Measurements from ENCODE around the gene SLX4IP.

SLX4IP gene

GRCh38 chr20:10474606-10475184 is 39.6 kb downstream of the SLX4IP start:
- TF ChIP-seq TAF1 (IDR thresholded peaks at IDR 0.05; ENCODE audit: borderline replicate concordance, insufficient read depth, low read length) (no peak), POLR2AphosphoS5 (IDR thresholded peaks at IDR 0.05; ENCODE audit: low read depth, low read length) (no peak), SIN3A (IDR thresholded peaks at IDR 0.05; ENCODE audit: borderline replicate concordance, insufficient read depth, low read length) (no peak), FOXP2 (optimal IDR thresholded peaks at IDR 0.05; ENCODE audit: borderline replicate concordance, extremely low read depth, extremely low read length, insufficient read depth) (no peak)
- TF ChIP-seq, protein P1, sequence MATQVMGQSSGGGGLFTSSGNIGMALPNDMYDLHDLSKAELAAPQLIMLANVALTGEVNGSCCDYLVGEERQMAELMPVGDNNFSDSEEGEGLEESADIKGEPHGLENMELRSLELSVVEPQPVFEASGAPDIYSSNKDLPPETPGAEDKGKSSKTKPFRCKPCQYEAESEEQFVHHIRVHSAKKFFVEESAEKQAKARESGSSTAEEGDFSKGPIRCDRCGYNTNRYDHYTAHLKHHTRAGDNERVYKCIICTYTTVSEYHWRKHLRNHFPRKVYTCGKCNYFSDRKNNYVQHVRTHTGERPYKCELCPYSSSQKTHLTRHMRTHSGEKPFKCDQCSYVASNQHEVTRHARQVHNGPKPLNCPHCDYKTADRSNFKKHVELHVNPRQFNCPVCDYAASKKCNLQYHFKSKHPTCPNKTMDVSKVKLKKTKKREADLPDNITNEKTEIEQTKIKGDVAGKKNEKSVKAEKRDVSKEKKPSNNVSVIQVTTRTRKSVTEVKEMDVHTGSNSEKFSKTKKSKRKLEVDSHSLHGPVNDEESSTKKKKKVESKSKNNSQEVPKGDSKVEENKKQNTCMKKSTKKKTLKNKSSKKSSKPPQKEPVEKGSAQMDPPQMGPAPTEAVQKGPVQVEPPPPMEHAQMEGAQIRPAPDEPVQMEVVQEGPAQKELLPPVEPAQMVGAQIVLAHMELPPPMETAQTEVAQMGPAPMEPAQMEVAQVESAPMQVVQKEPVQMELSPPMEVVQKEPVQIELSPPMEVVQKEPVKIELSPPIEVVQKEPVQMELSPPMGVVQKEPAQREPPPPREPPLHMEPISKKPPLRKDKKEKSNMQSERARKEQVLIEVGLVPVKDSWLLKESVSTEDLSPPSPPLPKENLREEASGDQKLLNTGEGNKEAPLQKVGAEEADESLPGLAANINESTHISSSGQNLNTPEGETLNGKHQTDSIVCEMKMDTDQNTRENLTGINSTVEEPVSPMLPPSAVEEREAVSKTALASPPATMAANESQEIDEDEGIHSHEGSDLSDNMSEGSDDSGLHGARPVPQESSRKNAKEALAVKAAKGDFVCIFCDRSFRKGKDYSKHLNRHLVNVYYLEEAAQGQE (IDR thresholded peaks at IDR 0.05; ENCODE audit: insufficient read depth in 1 of 2, low read depth in 2 of 2, low read length in 2 of 2) = no peak

DNA sequence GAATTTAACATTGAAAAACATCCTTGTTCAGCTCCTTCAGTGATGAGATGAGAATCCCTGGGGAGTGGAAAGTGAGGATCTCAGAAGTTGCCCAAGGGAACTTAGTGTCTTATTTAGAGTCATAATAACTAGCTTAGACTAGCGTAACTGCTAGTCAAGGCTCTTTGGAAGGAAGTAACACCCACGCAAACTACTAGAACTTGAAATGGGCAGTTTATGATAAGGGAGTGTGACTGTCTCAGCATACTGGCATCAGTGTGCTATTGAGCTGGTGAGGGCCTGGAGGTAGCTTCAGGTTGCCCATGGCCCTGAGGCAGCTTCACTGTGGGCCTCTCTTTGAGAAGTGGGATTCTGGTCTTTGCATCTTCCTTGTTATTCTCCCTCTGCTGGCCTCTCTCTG is 40.1 kb downstream of the SLX4IP start:
- TF ChIP-seq TAF1 (IDR thresholded peaks at IDR 0.05; ENCODE audit: borderline replicate concordance, insufficient read depth, low read length) = no peak
- TF ChIP-seq, protein P1 (IDR thresholded peaks at IDR 0.05; ENCODE audit: insufficient read depth in 1 of 2, low read depth in 2 of 2, low read length in 2 of 2) = no peak
- TF ChIP-seq SIN3A (IDR thresholded peaks at IDR 0.05; ENCODE audit: borderline replicate concordance, insufficient read depth, low read length) = no peak
- no peak for TF ChIP-seq FOXP2 (optimal IDR thresholded peaks at IDR 0.05; ENCODE audit: borderline replicate concordance, extremely low read depth, extremely low read length, insufficient read depth)
- TF ChIP-seq POLR2AphosphoS5 (IDR thresholded peaks at IDR 0.05; ENCODE audit: low read depth, low read length) = no peak

- TF ChIP-seq, protein P1 (IDR thresholded peaks at IDR 0.05; ENCODE audit: insufficient read depth in 1 of 2, low read depth in 2 of 2, low read length in 2 of 2) = no peak
- TF ChIP-seq POLR2AphosphoS5 (IDR thresholded peaks at IDR 0.05; ENCODE audit: low read depth, low read length) = no peak
- no peak for TF ChIP-seq TAF1 (IDR thresholded peaks at IDR 0.05; ENCODE audit: borderline replicate concordance, insufficient read depth, low read length)
- no peak for TF ChIP-seq SIN3A (IDR thresholded peaks at IDR 0.05; ENCODE audit: borderline replicate concordance, insufficient read depth, low read length)
- no peak for TF ChIP-seq FOXP2 (optimal IDR thresholded peaks at IDR 0.05; ENCODE audit: borderline replicate concordance, extremely low read depth, extremely low read length, insufficient read depth)
Measured at GRCh38 chr20:10476319-10476724, 41.2 kb downstream of the SLX4IP start.

DNA sequence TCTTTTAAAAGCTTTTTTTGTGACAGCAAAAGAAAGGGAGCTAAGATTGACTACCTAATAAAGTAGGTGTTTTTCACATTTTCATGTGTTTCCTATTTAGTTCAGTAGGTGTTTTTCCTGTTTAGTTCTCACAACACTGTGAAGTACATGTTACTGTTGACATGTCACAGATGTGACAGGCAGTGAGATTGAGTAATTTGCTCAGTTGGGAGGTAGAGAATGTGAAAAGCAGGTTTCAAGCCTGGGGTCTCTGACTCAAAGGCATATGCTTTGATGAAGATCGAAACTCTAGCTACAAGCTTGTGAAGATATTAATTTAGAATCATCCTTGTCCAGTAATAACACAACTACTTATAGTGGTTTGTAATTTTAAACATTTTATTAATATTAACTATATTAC is 43.1 kb downstream of the SLX4IP start:
- no peak for TF ChIP-seq POLR2AphosphoS5 (IDR thresholded peaks at IDR 0.05; ENCODE audit: low read depth, low read length)
- no peak for TF ChIP-seq FOXP2 (optimal IDR thresholded peaks at IDR 0.05; ENCODE audit: borderline replicate concordance, extremely low read depth, extremely low read length, insufficient read depth)
- TF ChIP-seq, protein P1 (IDR thresholded peaks at IDR 0.05; ENCODE audit: insufficient read depth in 1 of 2, low read depth in 2 of 2, low read length in 2 of 2) = no peak
- TF ChIP-seq TAF1 (IDR thresholded peaks at IDR 0.05; ENCODE audit: borderline replicate concordance, insufficient read depth, low read length) = no peak
- no peak for TF ChIP-seq SIN3A (IDR thresholded peaks at IDR 0.05; ENCODE audit: borderline replicate concordance, insufficient read depth, low read length)

Data from PFSK-1 (cell line).